ENCODE measurements around the gene SLC25A43. TPM values are rescaled to one million over a fixed set of nuclear protein-coding genes. Genes with fewer than 3 reads are reported as not detected.
A peak's percentile ranks its signal among the peaks of the same experiment; 100 is the strongest.

Gene SLC25A43
- total RNA-seq, 1 donor from 2014 or later = 16.1 TPM

- DNase-seq (ENCODE audit: low spot score) = no peak
- H3K36me3 Mint-ChIP-seq (ENCODE audit: low read depth) = peaks cover 3% of the 10 kb centered on the region
- H3K4me3 Mint-ChIP-seq (ENCODE audit: unreplicated experiment) = peak overlapping the region; percentile 79
- no peak for TF ChIP-seq CTCF (IDR thresholded peaks at IDR 0.05)
- H3K27me3 Mint-ChIP-seq (ENCODE audit: low read depth) = no peaks in the 10 kb centered on the region
- H3K9me3 Mint-ChIP-seq (ENCODE audit: low read depth) = peaks cover 6% of the 10 kb centered on the region
- H3K27ac Mint-ChIP-seq (ENCODE audit: unreplicated experiment) = no peak overlapping the region
- peaks cover 11% of the 10 kb centered on the region for H3K4me1 Mint-ChIP-seq (ENCODE audit: low read depth)
These were observed 68.3 kb downstream of the SLC25A43 start for GRCh38 chrX:119467433-119467832.

GRCh38 chrX:119467842-119468550 is 68.9 kb downstream of the SLC25A43 start, which contains the start of gene SLC25A5:
Gene SLC25A5, plus strand, starts transcription at chrX:119468444. Its CDS starts 72 bp downstream, at chrX:119468516.
- Mint-ChIP-seq H3K4me3 (ENCODE audit: unreplicated experiment) (peak within 1 kb of the TSS; percentile 79), H3K4me1 (ENCODE audit: low read depth) (peaks cover 11% of the 10 kb centered on the region), H3K27me3 (ENCODE audit: low read depth) (no peaks in the 10 kb centered on the region), H3K27ac (ENCODE audit: unreplicated experiment) (peak within 1 kb of the TSS; percentile 87), H3K36me3 (ENCODE audit: low read depth) (peaks cover 3% of the 10 kb centered on the region), H3K9me3 (ENCODE audit: low read depth) (peaks cover 6% of the 10 kb centered on the region)
- TF ChIP-seq CTCF (IDR thresholded peaks at IDR 0.05) = no peak
- DNase-seq (ENCODE audit: low spot score) = peak; percentile 90

- Mint-ChIP-seq H3K4me1 (ENCODE audit: low read depth) (peaks cover 11% of the 10 kb centered on the region), H3K27ac (ENCODE audit: unreplicated experiment) (peak overlapping the region; percentile 87), H3K4me3 (ENCODE audit: unreplicated experiment) (peak overlapping the region; percentile 79), H3K36me3 (ENCODE audit: low read depth) (peaks cover 3% of the 10 kb centered on the region), H3K27me3 (ENCODE audit: low read depth) (no peaks in the 10 kb centered on the region), H3K9me3 (ENCODE audit: low read depth) (peaks cover 5% of the 10 kb centered on the region)
- DNase-seq (ENCODE audit: low spot score) = peak; percentile 94
- TF ChIP-seq CTCF (IDR thresholded peaks at IDR 0.05) = peak; percentile 82
These were observed 69.6 kb downstream of the SLC25A43 start for GRCh38 chrX:119468551-119469312.

- peak; percentile 47 for TF ChIP-seq CTCF (IDR thresholded peaks at IDR 0.05)
These were observed 70.1 kb downstream of the SLC25A43 start for GRCh38 chrX:119469313-119469635.

GRCh38 chrX:119474615-119475388 is 75.7 kb downstream of the SLC25A43 start:
- Mint-ChIP-seq H3K9me3 (ENCODE audit: low read depth) (peaks cover 2% of the 10 kb centered on the region), H3K4me1 (ENCODE audit: low read depth) (peaks cover 12% of the 10 kb centered on the region), H3K4me3 (ENCODE audit: unreplicated experiment) (no peak overlapping the region), H3K36me3 (ENCODE audit: low read depth) (peaks cover 3% of the 10 kb centered on the region), H3K27ac (ENCODE audit: unreplicated experiment) (no peak overlapping the region), H3K27me3 (ENCODE audit: low read depth) (no peaks in the 10 kb centered on the region)
- no peak for DNase-seq (ENCODE audit: low spot score)
- TF ChIP-seq CTCF (IDR thresholded peaks at IDR 0.05) = no peak

More at GRCh38 chrX:119469313-119469635, 70.1 kb downstream of the SLC25A43 start:
- peaks cover 3% of the 10 kb centered on the region for H3K9me3 Mint-ChIP-seq (ENCODE audit: low read depth)
- DNase-seq (ENCODE audit: low spot score) = no peak
- no peaks in the 10 kb centered on the region for H3K27me3 Mint-ChIP-seq (ENCODE audit: low read depth)
- H3K27ac Mint-ChIP-seq (ENCODE audit: unreplicated experiment) = peak overlapping the region; percentile 70
- peaks cover 11% of the 10 kb centered on the region for H3K4me1 Mint-ChIP-seq (ENCODE audit: low read depth)
- H3K36me3 Mint-ChIP-seq (ENCODE audit: low read depth) = peaks cover 3% of the 10 kb centered on the region
- peak overlapping the region; percentile 79 for H3K4me3 Mint-ChIP-seq (ENCODE audit: unreplicated experiment)

Measured in chondrocyte (in vitro differentiated cells).